ENCODE data around the gene ATF2.

GRCh38 chr2:175187378-175187777 is 19.4 kb upstream of the ATF2 start:
- TF ChIP-seq, protein P1, sequence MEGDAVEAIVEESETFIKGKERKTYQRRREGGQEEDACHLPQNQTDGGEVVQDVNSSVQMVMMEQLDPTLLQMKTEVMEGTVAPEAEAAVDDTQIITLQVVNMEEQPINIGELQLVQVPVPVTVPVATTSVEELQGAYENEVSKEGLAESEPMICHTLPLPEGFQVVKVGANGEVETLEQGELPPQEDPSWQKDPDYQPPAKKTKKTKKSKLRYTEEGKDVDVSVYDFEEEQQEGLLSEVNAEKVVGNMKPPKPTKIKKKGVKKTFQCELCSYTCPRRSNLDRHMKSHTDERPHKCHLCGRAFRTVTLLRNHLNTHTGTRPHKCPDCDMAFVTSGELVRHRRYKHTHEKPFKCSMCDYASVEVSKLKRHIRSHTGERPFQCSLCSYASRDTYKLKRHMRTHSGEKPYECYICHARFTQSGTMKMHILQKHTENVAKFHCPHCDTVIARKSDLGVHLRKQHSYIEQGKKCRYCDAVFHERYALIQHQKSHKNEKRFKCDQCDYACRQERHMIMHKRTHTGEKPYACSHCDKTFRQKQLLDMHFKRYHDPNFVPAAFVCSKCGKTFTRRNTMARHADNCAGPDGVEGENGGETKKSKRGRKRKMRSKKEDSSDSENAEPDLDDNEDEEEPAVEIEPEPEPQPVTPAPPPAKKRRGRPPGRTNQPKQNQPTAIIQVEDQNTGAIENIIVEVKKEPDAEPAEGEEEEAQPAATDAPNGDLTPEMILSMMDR (IDR thresholded peaks at IDR 0.05; ENCODE audit: low read depth, low read length), result peak; percentile 25
- no peak for TF ChIP-seq EZH2phosphoT487 (IDR thresholded peaks at IDR 0.05; ENCODE audit: low read depth)

All from OCI-LY3 (cell line).